H9 (cell line): ENCODE results near the gene RIMS1. TPM values are rescaled to one million over a fixed set of nuclear protein-coding genes. Genes with fewer than 3 reads are reported as not detected.
A peak's percentile ranks its signal among the peaks of the same experiment; 100 is the strongest.

ENCODE experiments used
- DNase-seq: peaks from one replicate; pipeline ENCODE4 v3.0.0-alpha.2; 2017
- H2AFZ ChIP-seq: one replicate; pipeline ENCODE4 v1.6.1; 2013; ENCODE audit warnings: mild to moderate bottlenecking, low read length, control low read depth, moderate library complexity
- H2AK5ac ChIP-seq: 2 replicates; pipeline ENCODE4 v1.6.1; 2013; ENCODE audit warnings: low read length, control low read depth, mixed read lengths; ENCODE audit not compliant: insufficient read length
- H2BK120ac ChIP-seq: one replicate; pipeline ENCODE4 v1.6.1; 2013; ENCODE audit warnings: low read depth, mild to moderate bottlenecking, low read length, control low read depth, inconsistent platforms; ENCODE audit not compliant: poor library complexity, severe bottlenecking
- H2BK12ac ChIP-seq: 2 replicates; pipeline ENCODE4 v1.6.1; 2013; ENCODE audit warnings: low read length, control low read depth, mixed read lengths, low read depth; ENCODE audit not compliant: insufficient read length
- H2BK15ac ChIP-seq: 2 replicates; pipeline ENCODE4 v1.6.1; 2013; ENCODE audit warnings: low read depth, low read length, control low read depth
- H2BK20ac ChIP-seq: one replicate; pipeline ENCODE4 v1.6.1; 2013; ENCODE audit warnings: low read depth, mild to moderate bottlenecking, low read length, control low read depth, inconsistent platforms; ENCODE audit not compliant: poor library complexity, severe bottlenecking
- H2BK5ac ChIP-seq: 2 replicates; pipeline ENCODE4 v1.6.1; 2013; ENCODE audit warnings: low read length, control low read depth, mixed read lengths; ENCODE audit not compliant: insufficient read length
- H3K14ac ChIP-seq: 2 replicates; pipeline ENCODE4 v1.6.1; 2013; ENCODE audit warnings: low read length, control low read depth; ENCODE audit not compliant: insufficient read depth
- H3K18ac ChIP-seq: 2 replicates; pipeline ENCODE4 v1.6.1; 2013; ENCODE audit warnings: low read depth, mild to moderate bottlenecking, mixed read lengths, low read length, control low read depth; ENCODE audit not compliant: insufficient read length
- H3K23ac ChIP-seq: 2 replicates; pipeline ENCODE4 v1.6.1; 2013; ENCODE audit warnings: low read length, control low read depth, mixed read lengths, low read depth; ENCODE audit not compliant: insufficient read length
- H3K23me2 ChIP-seq: 2 replicates; pipeline ENCODE4 v1.6.1; 2013; ENCODE audit warnings: low read depth, mild to moderate bottlenecking, mixed read lengths, low read length, control low read depth; ENCODE audit not compliant: insufficient read length, poor library complexity, severe bottlenecking
- H3K27ac ChIP-seq: 2 replicates; pipeline ENCODE4 v1.5.1; 2013; ENCODE audit warnings: low read length, control low read depth, mixed read lengths, low read depth; ENCODE audit not compliant: insufficient read length
- H3K27me3 ChIP-seq: 2 replicates; pipeline ENCODE4 v1.6.1; 2013; ENCODE audit warnings: low read length, control low read depth, inconsistent platforms; ENCODE audit not compliant: insufficient read depth
- H3K4ac ChIP-seq: 2 replicates; pipeline ENCODE4 v1.6.1; 2013; ENCODE audit warnings: low read depth, mild to moderate bottlenecking, control low read depth, inconsistent platforms, low read length, moderate library complexity
- H3K4me1 ChIP-seq: 2 replicates; pipeline ENCODE4 v1.6.1; 2013; ENCODE audit warnings: low read length, control low read depth, inconsistent platforms; ENCODE audit not compliant: insufficient read depth
- H3K4me2 ChIP-seq: 2 replicates; pipeline ENCODE4 v1.6.1; 2013; ENCODE audit warnings: low read length, control low read depth, mixed read lengths; ENCODE audit not compliant: insufficient read length, insufficient read depth
- H3K56ac ChIP-seq: 2 replicates; pipeline ENCODE4 v1.6.1; 2013; ENCODE audit warnings: low read depth, mild to moderate bottlenecking, mixed read lengths, low read length, control low read depth; ENCODE audit not compliant: insufficient read length
- H3K79me1 ChIP-seq: 2 replicates; pipeline ENCODE4 v1.6.1; 2013; ENCODE audit warnings: low read depth, mild to moderate bottlenecking, moderate library complexity, low read length, control low read depth, inconsistent platforms; ENCODE audit not compliant: insufficient read depth, poor library complexity, severe bottlenecking
- H3K79me2 ChIP-seq: 2 replicates; pipeline ENCODE4 v1.6.1; 2013; ENCODE audit warnings: low read length, control low read depth, inconsistent platforms; ENCODE audit not compliant: insufficient read depth
- H3K9ac ChIP-seq: 2 replicates; pipeline ENCODE4 v1.6.1; 2013; ENCODE audit warnings: low read length, control low read depth, mixed read lengths; ENCODE audit not compliant: insufficient read length; ENCODE audit errors: extremely low read depth
- H3K9me3 ChIP-seq: one replicate; pipeline ENCODE4 v1.6.1; 2013; ENCODE audit warnings: low read depth, low read length, inconsistent platforms; ENCODE audit not compliant: control insufficient read depth
- H3T11ph ChIP-seq: one replicate; pipeline ENCODE4 v1.6.1; 2013; ENCODE audit warnings: mild to moderate bottlenecking, low read length, control low read depth, inconsistent platforms
- H4K20me1 ChIP-seq: one replicate; pipeline ENCODE4 v1.6.1; 2013; ENCODE audit not compliant: control insufficient read depth, insufficient read length, insufficient read depth
- H4K5ac ChIP-seq: 2 replicates; pipeline ENCODE4 v1.6.1; 2013; ENCODE audit warnings: low read depth, mild to moderate bottlenecking, mixed read lengths, low read length, control low read depth; ENCODE audit not compliant: insufficient read length
- H4K8ac ChIP-seq: replicated peaks from 2 replicates; pipeline ENCODE4 v1.6.1; 2013; ENCODE audit warnings: low read length, control low read depth, mixed read lengths, low read depth; ENCODE audit not compliant: insufficient read length
- H4K91ac ChIP-seq: 2 replicates; pipeline ENCODE4 v1.6.1; 2013; ENCODE audit warnings: low read depth, mild to moderate bottlenecking, moderate library complexity, mixed read lengths, low read length, control low read depth; ENCODE audit not compliant: insufficient read length
- H3K27ac Mint-ChIP-seq, 3 experiments: 2 replicates in 2 of 3; 3 replicates in 1 of 3; pipeline ENCODE4 v1.8.0; 2020 to 2021; ENCODE audit warnings: mixed read lengths in 3 of 3, mild to moderate bottlenecking in 1 of 3, moderate library complexity in 1 of 3
- H3K27me3 Mint-ChIP-seq: 2 replicates; pipeline ENCODE4 v1.8.0; 2021; ENCODE audit warnings: low read depth, mild to moderate bottlenecking, moderate library complexity, mixed read lengths
- H3K36me3 Mint-ChIP-seq, 3 experiments: 2 replicates in 2 of 3; 3 replicates in 1 of 3; pipeline ENCODE4 v1.8.0; 2020 to 2021; ENCODE audit warnings: low read depth in 3 of 3, mixed read lengths in 3 of 3; ENCODE audit not compliant: insufficient read depth in 1 of 3
- H3K4me1 Mint-ChIP-seq, 2 experiments: 2 replicates each; pipeline ENCODE4 v1.8.0; 2020; ENCODE audit warnings: mixed read lengths in 2 of 2
- H3K4me3 Mint-ChIP-seq, 2 experiments: 2 replicates in 1 of 2; 3 replicates in 1 of 2; pipeline ENCODE4 v1.8.0; 2020 to 2021; ENCODE audit warnings: mild to moderate bottlenecking in 2 of 2, mixed read lengths in 2 of 2, moderate library complexity in 1 of 2
- H3K9me3 Mint-ChIP-seq, 2 experiments: 2 replicates in 1 of 2; 3 replicates in 1 of 2; pipeline ENCODE4 v1.8.0; 2020; ENCODE audit warnings: mild to moderate bottlenecking in 2 of 2, mixed read lengths in 2 of 2, moderate library complexity in 1 of 2
- WGBS: extraction: QIAGEN DNeasy Blood & Tissue Kit; methylation state at CpG from one replicate; pipeline ENCODE4 v1.1.7; 2013; ENCODE audit warnings: missing lambda C conversion rate, low lambda C conversion rate, mixed read lengths; ENCODE audit not compliant: insufficient read length; ENCODE audit errors: extremely low coverage; 5-methylcytosine and 5-hydroxymethylcytosine counted together
- total RNA-seq: library from RNA; stranded (reverse); gene quantifications from 2 replicates; pipeline ENCODE4 v1.2.1, GENCODE V29; 2021
- TF ChIP-seq, protein P1 (sequence below): fragments of 200-600 bp; sonication (generic); conservative IDR thresholded peaks from 3 replicates; pipeline ENCODE4 v1.8.0; 2021; ENCODE audit warnings: antibody characterized with exemption, mild to moderate bottlenecking

The RIMS1 gene
- total RNA-seq, 1 experiment from 2014 or later, result 0.83 TPM

DNA sequence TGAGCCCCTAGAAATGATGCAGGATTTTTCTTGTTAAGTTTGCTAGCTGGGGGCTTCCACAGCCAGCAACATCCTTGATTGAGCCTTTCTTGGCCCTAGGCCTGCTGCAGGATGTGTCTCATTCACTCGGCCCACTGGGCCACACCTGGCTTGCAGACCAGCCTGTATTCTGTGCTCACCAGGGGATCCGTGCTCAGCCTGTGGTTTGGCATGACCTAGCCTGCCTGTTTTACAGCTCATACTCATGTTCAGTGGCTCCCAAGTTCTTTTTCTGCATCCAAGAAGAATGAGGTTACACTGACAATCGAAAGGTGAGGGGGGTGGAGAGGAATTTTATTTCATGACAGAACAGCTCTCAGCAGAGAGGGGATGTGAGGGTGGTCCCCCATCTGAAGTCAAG, 263.4 kb downstream of the RIMS1 start:
- H3K4me3 Mint-ChIP-seq, result no peak overlapping the region
- TF ChIP-seq, protein P1, sequence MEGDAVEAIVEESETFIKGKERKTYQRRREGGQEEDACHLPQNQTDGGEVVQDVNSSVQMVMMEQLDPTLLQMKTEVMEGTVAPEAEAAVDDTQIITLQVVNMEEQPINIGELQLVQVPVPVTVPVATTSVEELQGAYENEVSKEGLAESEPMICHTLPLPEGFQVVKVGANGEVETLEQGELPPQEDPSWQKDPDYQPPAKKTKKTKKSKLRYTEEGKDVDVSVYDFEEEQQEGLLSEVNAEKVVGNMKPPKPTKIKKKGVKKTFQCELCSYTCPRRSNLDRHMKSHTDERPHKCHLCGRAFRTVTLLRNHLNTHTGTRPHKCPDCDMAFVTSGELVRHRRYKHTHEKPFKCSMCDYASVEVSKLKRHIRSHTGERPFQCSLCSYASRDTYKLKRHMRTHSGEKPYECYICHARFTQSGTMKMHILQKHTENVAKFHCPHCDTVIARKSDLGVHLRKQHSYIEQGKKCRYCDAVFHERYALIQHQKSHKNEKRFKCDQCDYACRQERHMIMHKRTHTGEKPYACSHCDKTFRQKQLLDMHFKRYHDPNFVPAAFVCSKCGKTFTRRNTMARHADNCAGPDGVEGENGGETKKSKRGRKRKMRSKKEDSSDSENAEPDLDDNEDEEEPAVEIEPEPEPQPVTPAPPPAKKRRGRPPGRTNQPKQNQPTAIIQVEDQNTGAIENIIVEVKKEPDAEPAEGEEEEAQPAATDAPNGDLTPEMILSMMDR, result no peak
- Histone ChIP-seq H3K4me1 (no peaks in the 10 kb centered on the region), H3K27ac (no peak overlapping the region), H3K56ac (no peak overlapping the region), H3K14ac (no peak overlapping the region), H4K8ac (no peak overlapping the region), H3K18ac (no peak overlapping the region), H3K9me3 (peaks cover 5% of the 10 kb centered on the region), H4K5ac (no peak overlapping the region), H3T11ph (no peak overlapping the region), H3K9ac (no peak overlapping the region), H3K23ac (no peak overlapping the region), H2BK5ac (no peak overlapping the region), H3K4me2 (no peak overlapping the region), H3K23me2 (no peaks in the 10 kb centered on the region), H2BK12ac (no peak overlapping the region), H2BK120ac (no peak overlapping the region), H4K20me1 (no peaks in the 10 kb centered on the region), H4K91ac (no peak overlapping the region), H2AK5ac (no peak overlapping the region), H3K79me1 (no peaks in the 10 kb centered on the region), H2BK15ac (no peak overlapping the region), H2AFZ (no peak overlapping the region), H3K27me3 (no peaks in the 10 kb centered on the region), H3K79me2 (no peaks in the 10 kb centered on the region), H2BK20ac (no peak overlapping the region), H3K4ac (no peak overlapping the region)
- peaks cover 41 to 59% of the 10 kb centered on the region in 2 experiments for H3K9me3 Mint-ChIP-seq
- H3K27me3 Mint-ChIP-seq, result no peaks in the 10 kb centered on the region
- peaks cover 7% of the 10 kb centered on the region in 2 experiments for H3K4me1 Mint-ChIP-seq
- peaks cover 21 to 52% (median 27%) of the 10 kb centered on the region in 3 experiments for H3K36me3 Mint-ChIP-seq
- no peak for DNase-seq
- peak overlapping the region in 1 of 3 experiments; percentile 9; a peak in 1 of 7 replicates for H3K27ac Mint-ChIP-seq
- WGBS, result no CpG with 5 or more reads among the region's 3 CpGs
